Astrocyte (in vitro differentiated cells and primary cell): ENCODE data around the gene PATJ.

Source experiments
- EZH2 ChIP-seq: IDR thresholded peaks from 2 replicates; pipeline ENCODE4 v1.6.1; 2012; ENCODE audit warnings: mild to moderate bottlenecking, low read length, inconsistent platforms; ENCODE audit not compliant: insufficient read depth
- TF ChIP-seq, protein P1 (sequence below): IDR thresholded peaks from 2 replicates; pipeline ENCODE4 v1.5.1; 2011; ENCODE audit warnings: low read depth, mild to moderate bottlenecking, inconsistent platforms, low read length, moderate library complexity; ENCODE audit not compliant: insufficient read depth

DNA sequence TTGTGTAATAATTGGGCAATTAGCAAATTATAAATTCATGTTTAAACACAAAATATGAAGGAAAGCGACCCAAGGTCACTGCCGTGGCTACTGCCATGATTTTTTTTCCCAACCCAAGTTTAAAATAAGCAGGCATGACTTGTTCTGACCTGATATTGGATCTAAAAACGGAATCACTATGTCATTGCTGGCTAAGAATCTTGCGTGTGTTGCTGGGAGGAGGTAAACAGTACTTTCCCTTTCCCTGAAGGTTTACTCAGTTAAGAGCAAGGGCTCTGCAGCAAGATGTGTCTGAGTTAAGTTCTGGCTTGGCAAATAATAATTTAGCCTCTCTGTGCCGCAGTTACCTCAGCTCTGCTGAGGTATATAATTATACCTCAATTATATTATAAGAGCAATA lies 326.7 kb downstream of the PATJ start:
- TF ChIP-seq, protein P1, sequence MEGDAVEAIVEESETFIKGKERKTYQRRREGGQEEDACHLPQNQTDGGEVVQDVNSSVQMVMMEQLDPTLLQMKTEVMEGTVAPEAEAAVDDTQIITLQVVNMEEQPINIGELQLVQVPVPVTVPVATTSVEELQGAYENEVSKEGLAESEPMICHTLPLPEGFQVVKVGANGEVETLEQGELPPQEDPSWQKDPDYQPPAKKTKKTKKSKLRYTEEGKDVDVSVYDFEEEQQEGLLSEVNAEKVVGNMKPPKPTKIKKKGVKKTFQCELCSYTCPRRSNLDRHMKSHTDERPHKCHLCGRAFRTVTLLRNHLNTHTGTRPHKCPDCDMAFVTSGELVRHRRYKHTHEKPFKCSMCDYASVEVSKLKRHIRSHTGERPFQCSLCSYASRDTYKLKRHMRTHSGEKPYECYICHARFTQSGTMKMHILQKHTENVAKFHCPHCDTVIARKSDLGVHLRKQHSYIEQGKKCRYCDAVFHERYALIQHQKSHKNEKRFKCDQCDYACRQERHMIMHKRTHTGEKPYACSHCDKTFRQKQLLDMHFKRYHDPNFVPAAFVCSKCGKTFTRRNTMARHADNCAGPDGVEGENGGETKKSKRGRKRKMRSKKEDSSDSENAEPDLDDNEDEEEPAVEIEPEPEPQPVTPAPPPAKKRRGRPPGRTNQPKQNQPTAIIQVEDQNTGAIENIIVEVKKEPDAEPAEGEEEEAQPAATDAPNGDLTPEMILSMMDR: no peak
- no peak for TF ChIP-seq EZH2
